OCI-LY3 (cell line): ENCODE measurements around the gene FAM219B.

Source experiments
- H2AFZ ChIP-seq: fragments of 200-600, 300-600 bp; shearing (Covaris generic); 2 replicates; pipeline ENCODE4 v1.6.0; 2014; ENCODE audit warnings: antibody characterized with exemption, low read depth, low read length
- H3K27ac ChIP-seq: fragments of 200-600, 300-600 bp; sonication (generic); 2 replicates; pipeline ENCODE4 v1.5.1; 2014; ENCODE audit warnings: mild to moderate bottlenecking, low read length, moderate library complexity, mixed read lengths
- H3K27me3 ChIP-seq: fragments of 200-600, 300-600 bp; sonication (generic); 2 replicates; pipeline ENCODE4 v1.6.1; 2014; ENCODE audit warnings: low read depth, low read length, mixed read lengths
- H3K36me3 ChIP-seq: fragments of 200-600, 300-600 bp; sonication (generic); replicated peaks from 2 replicates; pipeline ENCODE3; 2014; ENCODE audit warnings: low read depth, low read length, mixed read lengths
- H3K4me1 ChIP-seq: fragments of 300-600, 200-600 bp; sonication (generic); 2 replicates; pipeline ENCODE4 v1.6.1; 2014; ENCODE audit warnings: low read length, mixed read lengths
- H3K4me2 ChIP-seq: fragments of 200-600, 300-600 bp; sonication (generic); 2 replicates; pipeline ENCODE4 v1.6.1; 2014; ENCODE audit warnings: low read length, mixed read lengths
- H3K4me3 ChIP-seq: fragments of 300-600, 200-600 bp; sonication (generic); 2 replicates; pipeline ENCODE4 v1.5.1; 2014; ENCODE audit warnings: antibody characterized with exemption, mild to moderate bottlenecking, low read length, moderate library complexity
- H3K79me2 ChIP-seq: fragments of 300-600, 200-600 bp; shearing (Covaris generic); 2 replicates; pipeline ENCODE4 v1.6.1; 2014; ENCODE audit warnings: mild to moderate bottlenecking, low read length, mixed read lengths
- H3K9ac ChIP-seq: fragments of 300-600, 200-600 bp; shearing (Covaris generic); 2 replicates; pipeline ENCODE4 v1.6.0; 2014; ENCODE audit warnings: mild to moderate bottlenecking, low read length, moderate library complexity
- H3K9me3 ChIP-seq: fragments of 200-600, 300-600 bp; shearing (Covaris generic); 2 replicates; pipeline ENCODE4 v1.6.1; 2014; ENCODE audit warnings: low read length, mixed read lengths; ENCODE audit not compliant: insufficient read depth
- H4K20me1 ChIP-seq: fragments of 200-600, 300-600 bp; sonication (generic); 2 replicates; pipeline ENCODE4 v1.6.1; 2016; ENCODE audit warnings: low read length, mixed read lengths; ENCODE audit not compliant: insufficient read depth
- CTCF ChIP-seq: fragments of 200-600, 300-600 bp; sonication (generic); IDR thresholded peaks from 2 replicates; pipeline ENCODE4 v1.5.1; 2014; ENCODE audit warnings: antibody characterized with exemption, low read length, low read depth
- EZH2phosphoT487 ChIP-seq: fragments of 200-600 bp; shearing (Covaris generic); IDR thresholded peaks from 2 replicates; pipeline ENCODE4 v1.6.1; 2018; ENCODE audit warnings: antibody characterized with exemption, mixed run types, low read depth

FAM219B gene

GRCh38 chr15:74882528-74882927 lies 24.1 kb downstream of the FAM219B start:
- peaks cover 2% of the 10 kb centered on the region for H3K36me3 ChIP-seq
- no peaks in the 10 kb centered on the region for H4K20me1 ChIP-seq
- no peak overlapping the region for H3K4me3 ChIP-seq
- no peak overlapping the region for H2AFZ ChIP-seq
- H3K4me2 ChIP-seq = no peak overlapping the region
- no peaks in the 10 kb centered on the region for H3K27me3 ChIP-seq
- TF ChIP-seq EZH2phosphoT487 (no peak), CTCF (no peak)
- peaks cover 8% of the 10 kb centered on the region; the same call in 1 of the 2 replicates for H3K9me3 ChIP-seq
- no peaks in the 10 kb centered on the region for H3K79me2 ChIP-seq
- H3K27ac ChIP-seq = no peak overlapping the region
- H3K4me1 ChIP-seq = peaks cover 13% of the 10 kb centered on the region
- no peak overlapping the region for H3K9ac ChIP-seq

- H3K27me3 ChIP-seq = no peaks in the 10 kb centered on the region
- H3K4me1 ChIP-seq = peaks cover 5% of the 10 kb centered on the region; the same call in 1 of the 2 replicates
- H3K9ac ChIP-seq = no peak overlapping the region
- H3K79me2 ChIP-seq = no peaks in the 10 kb centered on the region; the same call in 1 of the 2 replicates
- no peak overlapping the region for H3K4me2 ChIP-seq
- no peak overlapping the region for H3K27ac ChIP-seq
- H4K20me1 ChIP-seq = no peaks in the 10 kb centered on the region
- H3K9me3 ChIP-seq = peaks cover 8% of the 10 kb centered on the region; the same call in 1 of the 2 replicates
- TF ChIP-seq CTCF (no peak), EZH2phosphoT487 (no peak)
- H3K4me3 ChIP-seq = no peak overlapping the region
- H3K36me3 ChIP-seq = peaks cover 2% of the 10 kb centered on the region
- H2AFZ ChIP-seq = no peak overlapping the region
These were observed 28.4 kb downstream of the FAM219B start for GRCh38 chr15:74878273-74878672.

DNA sequence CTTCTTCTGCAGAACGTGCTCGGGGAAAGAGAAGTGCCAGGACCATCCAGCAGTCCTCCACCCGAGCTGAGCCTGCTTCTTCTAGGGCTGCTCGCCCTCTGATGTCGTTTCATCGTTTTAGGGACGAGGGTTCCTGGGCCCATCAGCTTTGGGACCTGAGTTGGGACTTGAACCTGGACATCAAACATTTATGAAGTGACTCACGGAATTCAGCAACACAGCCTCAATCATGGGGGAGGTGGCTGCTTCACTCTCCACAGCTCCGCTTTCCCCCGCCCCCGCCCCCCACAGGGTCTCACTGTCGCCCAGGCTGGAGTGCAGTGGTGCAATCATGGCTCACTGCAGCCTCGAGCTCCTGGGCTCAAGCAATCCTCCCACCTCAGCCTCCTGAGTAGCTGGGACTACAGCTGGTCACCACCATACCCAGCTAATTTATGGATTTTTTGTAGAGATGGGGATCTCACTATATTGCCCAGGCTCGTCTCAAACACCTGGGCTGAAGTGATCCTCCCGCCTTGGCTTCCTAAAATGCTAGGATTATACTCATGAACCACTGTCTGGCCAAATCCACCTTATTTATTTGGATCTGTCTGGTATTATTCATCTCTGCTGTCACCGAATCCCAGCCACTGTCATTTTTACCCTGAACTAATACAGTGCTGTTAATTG lies 32.8 kb downstream of the FAM219B start:
- no peak for TF ChIP-seq CTCF
- TF ChIP-seq EZH2phosphoT487 = no peak
- H3K9ac ChIP-seq = peak overlapping the region; percentile 82
- peak overlapping the region; percentile 61 for H3K27ac ChIP-seq
- no peaks in the 10 kb centered on the region for H3K9me3 ChIP-seq
- H3K27me3 ChIP-seq = no peaks in the 10 kb centered on the region
- H4K20me1 ChIP-seq = no peaks in the 10 kb centered on the region; the same call in 1 of the 2 replicates
- H3K4me3 ChIP-seq = peak overlapping the region; percentile 92
- peak overlapping the region; percentile 24; the same call in 1 of the 2 replicates for H2AFZ ChIP-seq
- H3K4me2 ChIP-seq = peak overlapping the region; percentile 88
- H3K79me2 ChIP-seq = peaks cover 36% of the 10 kb centered on the region
- peaks cover 34% of the 10 kb centered on the region for H3K4me1 ChIP-seq
- peaks cover 15% of the 10 kb centered on the region for H3K36me3 ChIP-seq

GRCh38 chr15:74873036-74873755 lies 33.5 kb downstream of the FAM219B start, which contains the start of gene SCAMP2:
TSS of gene SCAMP2 (minus strand) at chr15:74873365. CDS start at chr15:74873255, 110 bp downstream.
- TF ChIP-seq EZH2phosphoT487 (no peak), CTCF (no peak)
- Histone ChIP-seq H2AFZ (peak within 1 kb of the TSS; percentile 24; the same call in 1 of the 2 replicates), H4K20me1 (no peaks in the 10 kb centered on the region; the same call in 1 of the 2 replicates), H3K4me3 (peak within 1 kb of the TSS; percentile 92), H3K4me2 (peak within 1 kb of the TSS; percentile 94), H3K9ac (peak within 1 kb of the TSS; percentile 93), H3K9me3 (peaks cover 3% of the 10 kb centered on the region; the same call in 1 of the 2 replicates), H3K79me2 (peaks cover 42% of the 10 kb centered on the region), H3K4me1 (peaks cover 41% of the 10 kb centered on the region), H3K27ac (peak within 1 kb of the TSS; percentile 91), H3K36me3 (peaks cover 22% of the 10 kb centered on the region), H3K27me3 (no peaks in the 10 kb centered on the region)
